DMS114 treated with DMSO at 0.1 percent for 48 hours (cell line): ENCODE measurements around the gene NTN3.

Experiments
- DNase-seq: peaks from one replicate; lab custom pipeline; 2025; ENCODE audit not compliant: unreplicated experiment; lab: John Stamatoyannopoulos, UW

The NTN3 gene

DNA sequence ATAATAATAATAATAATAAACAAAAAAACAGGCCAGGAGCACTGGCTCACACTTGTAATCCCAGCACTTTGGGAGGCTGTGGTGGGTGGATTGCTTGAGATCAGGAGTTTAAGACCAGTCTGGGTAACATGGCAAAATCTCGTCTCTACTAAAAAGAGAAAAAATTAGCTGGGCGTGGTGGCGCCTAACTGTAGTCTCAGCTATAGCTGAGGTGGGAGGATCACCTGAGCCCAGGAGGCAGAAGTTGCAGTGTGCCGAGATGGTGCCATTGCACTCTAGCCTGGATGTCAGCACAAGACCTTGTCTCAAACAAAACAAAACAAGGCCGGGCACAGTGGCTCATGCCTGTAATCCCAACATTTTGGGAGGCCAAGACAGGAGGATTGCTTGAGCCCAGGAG, 23.9 kb downstream of the NTN3 start:
- no peak for DNase-seq

- no peak for DNase-seq
These were observed 25.4 kb downstream of the NTN3 start for GRCh38 chr16:2496223-2497115.

- DNase-seq = no peak
These were observed 26.1 kb downstream of the NTN3 start for GRCh38 chr16:2497116-2497630.

GRCh38 chr16:2497695-2498484, 26.8 kb downstream of the NTN3 start:
- DNase-seq = no peak

DNA sequence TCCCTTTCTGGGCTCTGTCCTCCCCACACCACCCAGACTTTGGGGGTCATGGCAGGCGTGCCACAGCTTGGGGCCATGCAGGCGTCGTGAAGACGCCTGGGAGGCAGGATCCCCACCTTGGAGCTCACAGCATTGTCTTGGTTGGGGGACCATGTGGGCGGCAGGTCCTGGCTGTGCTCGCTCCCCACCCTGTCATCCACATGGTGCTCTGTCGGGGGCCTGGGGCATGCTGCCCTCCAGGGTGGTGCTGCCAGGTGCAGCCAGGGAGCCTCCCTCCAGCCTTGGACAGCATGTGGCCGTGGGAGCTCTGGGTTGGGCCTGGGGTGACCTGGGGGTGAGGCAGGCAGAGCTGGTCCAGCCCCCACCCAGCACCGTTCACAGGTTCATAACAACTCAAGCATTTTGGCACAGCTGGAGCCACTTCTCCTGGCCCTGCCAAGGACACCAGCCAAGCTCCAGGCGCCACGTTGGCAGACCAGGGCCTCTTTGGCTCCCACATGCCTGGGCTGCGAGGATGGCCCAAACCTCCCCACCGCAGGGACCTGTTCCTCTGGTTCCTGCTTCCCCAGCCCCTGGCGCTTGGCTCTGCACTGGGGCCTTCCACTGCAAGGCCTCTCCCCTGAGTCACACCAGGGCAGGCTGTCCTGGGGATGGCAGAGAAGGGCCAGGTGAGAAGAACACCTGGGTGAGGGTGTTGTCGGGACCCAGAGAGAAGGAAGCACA, 27.6 kb downstream of the NTN3 start:
- no peak for DNase-seq

GRCh38 chr16:2499454-2499853, 28.4 kb downstream of the NTN3 start:
- no peak for DNase-seq

GRCh38 chr16:2499890-2500429, 28.9 kb downstream of the NTN3 start:
- no peak for DNase-seq

GRCh38 chr16:2500430-2500917, 29.4 kb downstream of the NTN3 start:
- DNase-seq = no peak

GRCh38 chr16:2500918-2501750, 30.0 kb downstream of the NTN3 start:
- peak; percentile 39 for DNase-seq

- DNase-seq = no peak
These were observed 31.1 kb downstream of the NTN3 start for GRCh38 chr16:2501946-2502895.

- no peak for DNase-seq
These were observed 34.6 kb downstream of the NTN3 start for GRCh38 chr16:2505695-2506094.

- no peak for DNase-seq
These were observed 36.1 kb downstream of the NTN3 start for GRCh38 chr16:2507052-2507659.

GRCh38 chr16:2507665-2508064, 36.6 kb downstream of the NTN3 start:
- DNase-seq = no peak

DNA sequence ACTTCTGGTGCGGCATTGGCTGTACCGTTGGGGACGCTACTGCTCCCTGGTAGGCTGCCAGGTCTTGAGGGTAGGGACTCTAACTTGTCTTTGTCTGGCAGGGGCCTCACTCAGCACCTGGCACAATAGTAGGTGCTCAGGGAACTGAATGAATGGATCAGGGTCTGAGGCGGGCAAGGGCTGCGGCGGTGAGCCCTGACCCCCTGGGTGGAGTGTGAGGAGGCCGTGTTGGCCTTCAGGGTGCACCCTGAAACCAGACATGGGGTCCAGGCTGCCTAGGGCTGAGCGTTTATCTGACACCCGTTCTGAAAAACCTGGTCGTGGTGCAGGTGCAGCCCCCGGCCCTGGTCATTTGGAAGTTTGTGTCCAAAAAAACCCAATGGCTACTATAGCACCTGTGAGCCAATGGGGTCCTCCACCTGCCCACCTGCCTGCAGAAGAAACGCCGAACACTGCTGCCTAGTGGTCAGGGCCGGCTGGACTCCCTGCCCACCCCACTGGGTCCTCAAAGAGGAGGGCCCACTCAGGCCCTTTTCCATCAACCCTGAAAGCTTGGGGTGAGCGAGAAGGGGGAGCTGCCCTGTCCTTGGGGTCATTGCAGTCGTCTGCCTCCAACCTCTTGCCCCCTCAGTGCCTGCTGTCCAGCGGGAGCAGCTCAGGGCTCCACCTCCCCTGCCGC, 37.8 kb downstream of the NTN3 start:
- no peak for DNase-seq

GRCh38 chr16:2511128-2511800, 40.2 kb downstream of the NTN3 start:
- no peak for DNase-seq

DNA sequence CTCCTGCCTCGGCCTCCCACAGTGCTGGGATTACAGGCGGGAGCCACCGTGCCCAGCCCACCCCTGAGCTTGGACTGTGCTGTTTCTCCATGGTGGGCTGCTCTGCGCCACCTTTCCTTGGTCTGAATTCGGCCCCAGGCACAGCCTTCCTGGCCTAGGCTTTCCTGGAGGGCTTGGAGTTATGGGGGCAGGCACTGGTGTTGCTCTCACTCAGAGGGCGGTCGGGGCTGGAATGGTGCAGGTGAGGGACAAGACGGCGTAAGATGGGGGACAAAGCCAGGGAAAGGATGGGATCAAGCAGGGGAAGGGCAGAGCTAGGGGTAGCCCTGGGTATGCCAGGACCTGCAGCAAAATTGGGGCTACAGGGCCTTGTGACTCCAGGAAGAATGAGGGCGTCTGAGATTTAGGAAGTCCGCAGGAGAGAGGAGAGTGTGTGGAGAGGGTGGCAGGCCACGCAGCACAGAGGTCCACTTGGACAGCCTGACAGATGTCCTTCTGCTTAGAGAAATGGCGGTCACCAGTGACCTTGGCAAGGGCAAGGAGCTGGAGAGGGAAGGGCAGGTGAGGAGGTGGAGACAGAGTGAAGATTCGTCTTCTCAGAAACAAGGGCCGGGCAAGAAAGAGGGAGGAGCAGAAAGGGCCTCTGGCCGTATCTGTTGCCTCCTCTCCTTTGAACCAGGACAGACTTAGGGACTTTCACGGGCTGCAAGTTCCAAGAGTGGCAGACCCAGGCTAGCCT, 41.1 kb downstream of the NTN3 start:
- DNase-seq = no peak
